Forelimb muscle (tissue), 1 donor: Measurements from ENCODE around the gene DOCK10. TPM values are rescaled to one million over a fixed set of nuclear protein-coding genes. Genes with fewer than 3 reads are reported as not detected.

Experiments
- DNase-seq: peaks from one replicate; pipeline ENCODE4 v3.0.0-alpha.2; 2013; ENCODE audit warnings: low read depth
- polyA plus RNA-seq: library from polyadenylated mRNA; unstranded; fragments of 120-200 nt; gene quantifications from one replicate; pipeline ENCODE4 v1.2.1, GENCODE V29; 2013; ENCODE audit not compliant: insufficient read length

The DOCK10 gene
- polyA plus RNA-seq, 1 donor = 16.3 TPM

DNA sequence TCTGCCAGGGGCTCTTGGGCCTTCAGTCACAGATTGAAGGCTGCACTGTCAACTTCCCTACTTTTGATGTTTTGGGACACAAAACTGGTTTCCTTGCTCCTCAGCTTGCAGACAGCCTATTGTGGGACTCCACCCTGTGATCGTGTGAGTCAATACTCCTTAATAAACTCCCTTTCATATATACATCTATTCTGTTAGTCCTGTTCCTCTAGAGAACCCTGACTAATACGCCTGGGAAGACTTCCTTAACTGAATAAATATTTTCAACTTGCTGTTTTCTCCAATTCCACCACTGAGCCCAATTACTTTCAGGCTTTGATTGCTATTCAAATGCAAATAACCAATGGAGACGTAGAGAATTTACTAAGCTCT, 264.7 kb downstream of the DOCK10 start:
- no peak for DNase-seq

GRCh38 chr2:224776795-224777558, 265.3 kb downstream of the DOCK10 start:
- DNase-seq = no peak

DNA sequence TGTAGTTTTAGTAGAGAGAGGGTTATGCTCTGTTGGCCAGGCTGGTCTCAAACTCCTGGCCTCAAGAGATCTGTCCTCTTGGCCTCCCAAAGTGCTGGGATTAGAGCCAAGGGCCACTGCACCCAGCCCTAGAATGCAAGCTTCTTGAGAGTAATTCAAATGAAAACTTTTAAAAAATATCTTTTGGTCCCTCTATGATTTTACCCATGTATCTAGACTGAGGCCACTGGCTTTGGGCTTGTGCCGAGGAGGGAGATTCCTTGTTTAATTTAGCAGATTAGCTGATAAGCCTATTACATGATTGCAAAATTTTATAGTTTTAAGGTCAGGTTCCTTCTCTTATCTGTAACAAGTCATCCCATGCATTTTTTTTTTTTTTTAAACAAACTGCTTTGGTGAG, 266.6 kb downstream of the DOCK10 start:
- DNase-seq = no peak

DNA sequence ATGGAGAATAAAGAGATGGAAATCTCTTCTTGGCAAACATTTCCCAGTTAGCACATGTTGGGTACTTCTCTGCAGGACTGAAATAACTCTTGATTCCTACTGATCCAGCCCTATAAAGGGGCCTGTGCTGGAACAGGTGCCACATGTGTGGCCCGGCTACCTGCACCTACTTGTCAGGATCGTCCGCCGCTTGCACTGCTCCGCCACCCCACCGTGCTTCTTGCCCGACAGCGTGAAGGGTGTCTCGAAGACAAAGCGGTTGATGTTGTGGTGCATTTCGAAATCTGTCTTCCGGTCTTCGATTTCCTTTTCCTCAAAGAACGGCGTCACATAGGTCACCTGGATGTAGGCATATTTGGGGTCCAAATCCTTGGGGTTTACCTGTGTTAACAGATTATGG, 267.5 kb downstream of the DOCK10 start:
- no peak for DNase-seq

DNA sequence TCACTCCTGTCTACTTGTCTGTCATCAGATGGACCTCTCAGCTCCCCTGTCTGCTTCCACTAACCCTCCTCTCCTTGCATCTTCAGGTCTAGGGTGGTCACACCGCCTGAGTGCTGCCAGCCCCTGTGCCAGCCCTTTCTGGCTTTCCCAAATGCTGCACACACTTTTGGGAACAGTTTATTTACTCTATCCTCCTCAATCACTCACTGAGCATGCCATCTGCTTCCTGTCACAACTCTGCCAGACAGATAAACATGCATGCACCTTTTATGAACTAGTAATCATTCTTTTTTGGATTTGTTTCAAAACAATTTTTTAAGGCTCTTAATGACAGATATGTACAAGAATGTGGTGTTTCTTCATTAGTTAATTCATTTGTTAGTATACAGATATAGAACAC, 269.8 kb downstream of the DOCK10 start:
- DNase-seq = no peak

DNA sequence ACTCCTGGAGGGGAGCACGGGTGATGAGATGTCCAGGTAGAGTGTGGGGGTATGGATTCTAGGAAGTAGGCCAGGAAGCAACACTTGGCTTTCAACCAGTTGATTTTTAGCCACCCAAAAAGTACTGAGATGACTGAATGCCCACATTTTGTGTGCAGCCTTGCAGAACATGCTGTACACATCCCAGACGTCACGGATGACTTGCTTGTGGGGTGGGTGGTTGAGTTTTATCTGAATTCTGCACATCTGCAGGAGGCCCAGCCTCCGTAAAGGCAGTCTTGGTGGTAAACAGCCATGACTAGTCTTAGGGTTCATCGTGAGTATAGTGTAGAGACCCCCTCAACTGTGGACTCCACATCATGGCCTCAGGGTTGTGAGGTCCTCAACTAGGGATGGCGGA, 272.8 kb downstream of the DOCK10 start:
- DNase-seq = no peak

DNA sequence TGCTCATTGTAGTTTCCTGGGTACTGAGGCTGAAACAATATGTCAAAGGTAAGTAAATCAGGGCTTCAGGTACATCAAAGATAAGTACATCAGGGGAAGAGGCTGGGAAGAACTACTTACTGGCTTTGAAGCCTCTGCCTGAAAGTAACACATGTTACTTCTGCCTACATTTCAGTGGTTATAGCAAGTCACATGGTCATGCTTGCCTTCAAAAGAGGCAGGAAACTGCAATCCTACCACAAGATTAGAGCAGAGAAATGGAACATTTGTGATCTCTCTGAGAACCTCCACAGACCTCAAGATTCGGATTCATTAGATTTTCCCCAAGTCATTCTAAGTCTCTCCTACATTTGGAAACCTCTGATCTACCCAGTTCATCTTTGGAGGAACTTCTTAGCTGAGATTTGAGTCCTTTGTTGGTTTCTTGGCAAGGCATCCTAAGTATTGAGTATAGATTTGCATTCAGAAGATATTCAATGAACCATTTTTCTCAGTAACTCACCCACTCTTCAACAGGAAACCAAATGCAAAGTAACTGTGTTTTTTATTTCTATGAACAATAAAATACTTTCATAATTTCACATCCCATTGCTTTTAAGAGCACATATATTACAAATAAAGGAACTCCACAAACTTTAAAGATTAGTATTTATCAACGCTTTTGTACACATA, 277.6 kb downstream of the DOCK10 start:
- no peak for DNase-seq

DNA sequence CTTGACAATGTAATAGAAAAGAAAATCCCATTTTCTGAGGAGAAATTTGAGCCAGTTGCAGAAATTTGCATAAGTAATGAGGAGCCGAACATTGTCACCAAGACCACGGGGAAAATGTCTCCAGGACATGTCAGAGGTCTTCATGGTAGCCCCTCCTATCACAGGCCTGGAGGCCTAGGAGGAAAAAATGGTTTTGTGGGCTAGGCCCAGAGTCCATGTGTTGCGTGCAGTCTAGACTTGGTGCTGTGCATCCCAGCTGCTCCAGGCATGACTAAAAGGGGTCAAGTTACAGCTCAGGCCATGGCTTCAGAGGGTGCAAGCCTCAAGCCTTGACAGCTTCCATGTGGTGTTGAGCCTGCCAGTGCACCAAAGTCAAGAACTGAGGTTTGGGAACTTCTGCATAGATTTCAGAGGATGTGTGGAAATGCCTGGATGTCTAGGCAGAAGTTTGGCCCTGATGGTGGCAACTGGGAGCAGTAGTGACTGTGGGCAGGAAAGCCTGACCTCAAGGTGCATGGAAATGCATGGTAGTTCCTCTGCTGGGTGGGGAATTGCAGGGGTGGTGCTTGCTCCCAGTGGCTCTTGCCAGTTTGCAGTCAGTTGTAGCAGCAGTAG, 284.2 kb downstream of the DOCK10 start:
- no peak for DNase-seq

- DNase-seq = no peak
Observed at GRCh38 chr2:224753743-224754540, 288.3 kb downstream of the DOCK10 start.

DNA sequence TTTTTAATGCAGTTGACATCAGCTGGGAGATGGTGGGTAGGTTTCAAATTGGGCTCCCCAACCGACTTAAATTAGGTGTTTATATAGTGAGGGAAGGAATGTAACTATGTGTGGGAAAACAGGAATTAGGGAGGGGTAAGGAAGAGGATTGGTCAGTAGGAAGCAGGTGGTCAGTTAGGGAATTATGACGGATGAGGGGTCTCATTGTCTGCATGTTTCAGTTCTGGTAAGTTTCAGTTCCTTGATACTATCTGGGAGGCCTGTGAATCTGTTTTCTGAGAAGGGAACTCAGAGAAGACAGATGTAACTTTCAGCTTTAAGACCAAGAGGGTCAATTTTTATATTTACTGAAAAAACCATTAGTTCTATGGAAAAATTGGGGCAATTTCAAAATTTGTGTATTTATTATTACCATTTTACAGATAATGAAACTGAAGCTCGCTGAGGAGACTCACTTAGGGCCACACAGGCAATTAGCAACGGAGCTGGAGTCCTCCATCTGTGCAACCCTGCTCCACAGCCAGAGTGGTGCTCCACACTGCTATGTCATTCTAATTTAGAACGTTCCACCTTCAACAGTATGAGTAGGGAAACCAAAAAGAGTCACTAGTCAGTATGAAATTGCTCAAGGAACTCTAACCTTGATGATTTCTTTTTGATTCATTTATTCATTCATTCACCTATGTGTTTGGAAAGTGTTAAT, 290.1 kb downstream of the DOCK10 start:
- DNase-seq = no peak

- no peak for DNase-seq
Observed at GRCh38 chr2:224749136-224749535, 293.1 kb downstream of the DOCK10 start.

DNA sequence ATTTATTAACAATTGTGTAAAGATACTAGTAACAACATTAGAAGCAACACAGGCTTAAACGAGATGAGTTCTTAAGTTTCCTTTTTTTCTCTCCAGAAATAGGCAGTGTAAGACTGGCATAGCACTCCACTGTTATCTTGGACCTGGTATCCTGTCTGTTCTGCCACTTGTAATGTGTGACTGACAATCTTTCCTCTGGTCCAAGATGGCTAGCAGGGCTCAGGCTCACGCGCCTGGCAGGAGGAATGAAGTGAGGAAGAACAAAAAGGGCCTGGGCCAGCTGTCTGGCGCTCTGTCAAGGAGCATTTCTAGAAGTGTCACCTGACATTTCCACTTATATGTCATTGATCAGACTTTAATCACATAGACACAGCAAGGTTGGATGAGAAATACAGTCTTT, 294.5 kb downstream of the DOCK10 start:
- DNase-seq = no peak

DNA sequence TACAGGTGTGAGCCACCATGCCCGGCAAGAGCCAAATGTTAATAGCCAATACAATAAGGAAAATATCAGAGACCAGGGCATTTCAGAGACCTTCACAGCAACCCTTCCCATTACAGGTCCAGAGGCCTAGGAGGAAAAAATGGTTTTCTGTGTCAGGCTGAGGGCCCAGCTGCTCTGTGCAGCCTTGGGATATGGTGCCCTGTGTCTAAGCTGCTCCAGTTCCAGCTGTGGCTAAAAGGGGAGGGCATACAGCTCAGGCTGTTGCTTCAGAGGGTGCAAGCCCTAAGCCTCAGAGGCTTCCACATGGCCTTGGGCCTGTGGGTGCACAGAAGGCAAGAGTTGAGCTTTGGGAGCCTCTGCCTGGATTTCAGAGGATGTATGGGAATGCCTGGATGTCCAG, 306.0 kb downstream of the DOCK10 start:
- no peak for DNase-seq

DNA sequence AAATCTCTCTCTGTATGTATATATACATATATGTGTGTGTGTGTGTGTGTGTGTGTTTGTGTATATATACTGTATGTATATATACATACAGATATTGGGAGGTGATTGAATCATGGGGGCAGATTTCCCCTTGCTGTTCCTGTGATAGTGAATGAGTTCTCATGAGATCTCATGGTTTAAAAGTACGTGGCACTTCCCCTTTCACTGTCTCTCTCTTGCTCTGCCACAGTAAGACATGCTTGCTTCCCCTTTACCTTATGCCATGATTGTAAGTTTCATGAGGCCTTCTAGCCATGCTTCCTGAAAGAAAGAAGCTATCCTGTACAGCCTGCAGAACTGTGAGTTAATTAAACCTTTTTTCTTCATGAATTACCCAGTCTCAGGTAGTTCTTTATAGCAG, 307.3 kb downstream of the DOCK10 start:
- DNase-seq = no peak

- no peak for DNase-seq
Observed at GRCh38 chr2:224731665-224732064, 310.6 kb downstream of the DOCK10 start.

GRCh38 chr2:224729435-224729834, 312.8 kb downstream of the DOCK10 start:
- DNase-seq = no peak

- no peak for DNase-seq
Observed at GRCh38 chr2:224724331-224724730, 317.9 kb downstream of the DOCK10 start.

DNA sequence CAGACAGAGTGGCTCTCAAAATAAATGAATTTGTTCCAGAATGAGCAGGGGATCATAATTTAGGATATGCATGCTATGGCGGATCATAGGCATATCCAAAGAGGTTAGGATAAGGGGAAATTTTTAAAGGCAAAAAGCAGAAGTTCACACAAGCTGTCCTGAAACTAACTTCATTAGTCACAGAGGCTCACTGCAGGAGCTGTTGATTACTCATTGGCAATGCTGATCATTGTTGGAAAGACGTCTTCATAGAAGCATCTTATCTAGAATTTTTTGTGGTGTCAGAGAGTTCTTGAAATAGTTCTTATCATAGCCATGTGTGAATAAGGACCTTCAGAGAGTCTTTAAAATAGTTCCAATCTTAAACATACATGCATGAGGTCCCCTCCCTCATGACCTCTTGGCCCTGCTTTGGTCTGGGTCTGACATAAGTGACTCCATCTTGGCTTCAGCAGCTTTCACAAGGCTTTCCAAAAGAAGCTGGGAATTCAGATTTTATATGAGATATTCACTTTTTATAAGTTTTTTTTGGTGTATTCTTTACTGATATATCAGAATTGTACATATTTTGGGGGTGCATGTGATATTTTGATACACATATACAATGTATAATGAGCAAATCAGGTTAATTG, 318.6 kb downstream of the DOCK10 start:
- no peak for DNase-seq

DNA sequence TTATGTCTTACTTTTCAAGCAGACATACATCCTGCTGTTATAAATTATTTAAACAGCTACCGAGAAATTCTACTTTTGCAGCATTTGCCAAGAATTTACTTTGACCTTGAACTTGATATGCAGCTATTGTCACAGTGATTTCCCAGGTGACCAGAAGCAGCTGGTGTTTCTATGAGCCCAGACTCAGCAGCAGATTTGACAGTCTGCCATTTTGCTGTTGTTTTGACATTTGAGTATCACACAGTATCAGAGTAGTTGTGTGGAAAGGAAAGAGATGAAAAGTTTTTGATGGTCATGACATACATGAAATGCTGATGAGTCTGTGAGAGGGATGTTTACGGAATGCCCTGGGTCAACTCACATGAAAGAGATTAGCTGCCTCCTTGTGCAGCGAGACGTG, 319.5 kb downstream of the DOCK10 start:
- no peak for DNase-seq

DNA sequence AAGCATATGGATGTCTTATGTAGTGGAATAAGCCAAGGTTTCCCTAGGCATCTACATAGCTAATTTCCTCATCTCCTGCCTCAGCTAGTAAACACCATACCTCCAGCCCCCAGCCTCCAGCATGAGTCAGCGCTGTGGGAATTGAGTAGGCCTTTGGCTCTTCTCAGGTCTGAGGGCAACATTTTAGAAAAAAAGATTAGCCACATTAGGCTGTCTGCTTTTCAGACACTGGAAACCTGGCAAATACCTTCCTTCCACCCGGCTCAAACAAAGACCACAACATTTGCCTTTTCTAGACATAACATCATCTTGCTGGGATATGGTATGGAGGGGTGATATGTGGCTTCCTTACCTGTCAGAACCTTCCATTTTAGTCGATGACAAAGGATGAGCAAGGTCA, 320.0 kb downstream of the DOCK10 start:
- DNase-seq = no peak

GRCh38 chr2:224716921-224717320, 325.3 kb downstream of the DOCK10 start:
- no peak for DNase-seq
